ENCODE data around the gene INHBC.

INHBC gene

DNA sequence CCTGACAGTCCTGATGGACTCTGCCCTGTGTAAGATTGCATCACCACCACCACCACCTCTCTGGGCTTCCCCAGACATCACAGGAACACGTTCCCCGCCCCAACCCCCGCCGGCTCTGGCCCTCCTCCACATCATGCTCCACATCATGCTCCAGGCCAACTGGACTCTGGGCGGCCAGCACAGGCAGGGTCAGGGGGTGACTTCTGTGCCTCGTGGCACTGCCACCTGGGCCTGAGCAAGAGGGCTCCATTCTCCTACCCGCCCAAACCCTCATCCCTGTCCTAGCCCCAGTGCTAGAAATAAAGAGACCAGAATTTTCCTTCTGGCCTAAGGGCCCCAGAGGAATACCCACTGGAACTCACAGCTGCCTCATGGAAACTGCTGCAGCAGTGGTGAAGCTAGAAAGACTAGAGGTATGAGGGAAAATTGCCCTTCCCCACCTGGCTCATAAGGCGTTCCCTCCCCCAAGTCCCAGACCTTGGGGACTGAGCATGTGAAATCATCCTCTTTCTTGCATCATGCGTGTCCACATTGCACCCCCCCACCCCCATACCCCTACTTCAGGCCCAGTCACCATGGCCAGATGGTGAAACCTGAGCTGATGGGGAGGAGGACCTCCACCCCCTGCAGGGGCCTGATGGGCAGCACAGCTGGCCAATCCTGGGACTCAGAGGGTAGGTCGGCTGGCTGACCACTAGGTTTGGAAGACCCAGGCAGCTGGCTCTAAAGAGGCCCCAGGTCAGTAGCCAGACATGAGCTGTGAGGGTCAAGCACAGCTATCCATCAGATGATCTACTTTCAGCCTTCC lies 20.2 kb downstream of the INHBC start, which contains the start of gene INHBE:
INHBE (plus strand) TSS at position 742 of the 808 bp plus-strand sequence. CDS start 230 bp downstream, outside the sequence.
- no peak for DNase-seq

- DNase-seq = no peak
Observed at GRCh38 chr12:57455374-57456144, 21.0 kb downstream of the INHBC start.

DNA sequence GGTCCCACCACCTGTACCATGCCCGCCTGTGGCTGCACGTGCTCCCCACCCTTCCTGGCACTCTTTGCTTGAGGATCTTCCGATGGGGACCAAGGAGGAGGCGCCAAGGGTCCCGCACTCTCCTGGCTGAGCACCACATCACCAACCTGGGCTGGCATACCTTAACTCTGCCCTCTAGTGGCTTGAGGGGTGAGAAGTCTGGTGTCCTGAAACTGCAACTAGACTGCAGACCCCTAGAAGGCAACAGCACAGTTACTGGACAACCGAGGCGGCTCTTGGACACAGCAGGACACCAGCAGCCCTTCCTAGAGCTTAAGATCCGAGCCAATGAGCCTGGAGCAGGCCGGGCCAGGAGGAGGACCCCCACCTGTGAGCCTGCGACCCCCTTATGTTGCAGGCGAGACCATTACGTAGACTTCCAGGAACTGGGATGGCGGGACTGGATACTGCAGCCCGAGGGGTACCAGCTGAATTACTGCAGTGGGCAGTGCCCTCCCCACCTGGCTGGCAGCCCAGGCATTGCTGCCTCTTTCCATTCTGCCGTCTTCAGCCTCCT lies 21.6 kb downstream of the INHBC start:
- DNase-seq = no peak

GRCh38 chr12:57456737-57457490 lies 22.3 kb downstream of the INHBC start:
- DNase-seq = no peak

DNA sequence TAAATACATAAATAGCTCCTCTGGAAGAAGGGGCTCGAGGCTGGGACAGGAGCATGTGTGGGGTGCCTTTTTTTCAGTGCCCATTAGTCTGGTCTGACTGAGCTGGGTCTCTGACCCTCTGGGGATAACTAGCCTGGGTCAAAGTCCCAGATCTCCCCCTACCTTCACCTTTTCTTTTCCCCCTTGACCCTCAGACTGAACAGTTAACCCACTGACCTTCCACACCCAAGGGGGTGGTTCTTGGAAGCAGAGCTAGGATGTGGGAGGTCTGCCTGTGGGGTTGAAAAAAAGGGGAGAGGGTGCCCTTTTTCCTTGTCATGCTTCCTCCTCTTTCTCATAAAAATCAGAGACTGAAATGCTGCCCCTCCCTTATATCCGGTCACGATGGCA lies 24.1 kb downstream of the INHBC start:
- no peak for DNase-seq

DNA sequence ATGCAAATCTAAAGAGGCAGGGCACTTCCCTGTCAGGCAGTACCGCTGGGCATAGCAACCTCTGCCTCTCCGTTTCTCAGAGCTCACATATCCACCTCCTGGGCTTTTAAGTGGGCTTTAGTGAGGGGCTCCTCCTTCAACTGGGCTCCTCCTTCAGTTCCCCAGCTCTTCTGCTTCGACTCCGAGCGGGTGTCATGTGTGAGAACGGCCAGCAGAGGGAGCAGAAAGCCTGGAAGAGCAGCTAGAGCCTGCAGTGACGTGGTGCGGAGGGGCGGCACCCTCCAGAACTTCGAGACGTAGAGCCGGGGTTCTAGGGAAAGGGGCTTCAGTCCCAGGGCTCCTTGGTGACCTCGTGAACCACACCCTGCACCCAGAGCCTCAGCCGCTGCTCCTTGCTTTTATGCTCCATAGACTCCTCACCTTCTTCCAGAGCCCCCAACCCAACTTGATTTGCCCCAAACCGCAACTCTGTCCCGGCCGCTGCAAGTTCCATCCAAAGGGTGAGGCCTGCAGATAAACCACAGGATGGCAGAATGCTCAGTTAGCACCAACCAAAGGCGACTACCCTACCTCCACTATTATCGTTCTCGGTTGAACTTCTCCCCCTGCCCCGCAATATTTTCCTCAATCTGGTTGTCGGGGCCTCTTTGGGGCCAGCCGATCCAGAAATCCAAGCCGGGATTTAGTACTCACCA lies 24.6 kb downstream of the INHBC start:
- DNase-seq = peak; percentile 90

DNA sequence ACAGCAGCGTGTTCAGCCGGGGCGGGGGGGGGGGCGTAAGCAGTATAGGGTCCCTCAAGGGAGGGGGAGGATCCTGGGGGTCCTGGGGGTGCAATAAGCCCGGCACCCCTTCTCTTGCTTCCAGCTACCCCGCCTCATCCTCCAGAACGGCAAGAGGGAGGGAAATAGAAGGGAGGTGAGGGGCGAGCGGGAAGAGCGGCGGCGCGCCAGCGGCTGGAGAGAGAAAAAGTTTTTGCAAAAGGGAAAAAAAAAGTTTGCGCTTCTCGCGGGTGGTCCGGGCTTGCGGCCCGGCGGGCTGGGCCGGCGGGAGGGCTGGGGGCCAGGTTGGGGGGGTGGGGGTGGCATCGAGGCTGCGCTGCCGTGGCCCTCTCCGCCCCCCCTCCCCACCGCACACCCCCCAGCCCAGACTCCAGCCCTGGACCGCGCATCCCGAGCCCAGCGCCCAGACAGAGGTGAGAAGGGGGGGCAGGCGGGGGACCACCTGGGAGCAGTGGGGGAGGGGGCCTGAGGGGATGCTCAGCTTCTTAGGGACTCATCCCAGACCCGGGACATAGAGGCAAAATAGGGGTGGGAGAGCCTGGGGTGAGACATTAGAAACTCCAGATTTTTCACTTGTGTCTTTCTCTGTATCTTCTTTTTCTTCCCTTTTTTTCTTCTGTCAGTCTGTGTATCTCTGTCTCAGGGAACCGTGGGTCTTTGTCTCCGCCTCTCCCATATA lies 25.3 kb downstream of the INHBC start, which contains the start of gene GLI1:
GLI1 (plus strand) TSS at position 36 of the 718 bp plus-strand sequence. CDS start 3,907 bp downstream, outside the sequence.
- DNase-seq = no peak

- DNase-seq = no peak
Observed at GRCh38 chr12:57460468-57460784, 25.8 kb downstream of the INHBC start.

- no peak for DNase-seq
Observed at GRCh38 chr12:57460841-57461275, 26.3 kb downstream of the INHBC start.

- DNase-seq = no peak
Observed at GRCh38 chr12:57461276-57461916, 26.8 kb downstream of the INHBC start.

DNA sequence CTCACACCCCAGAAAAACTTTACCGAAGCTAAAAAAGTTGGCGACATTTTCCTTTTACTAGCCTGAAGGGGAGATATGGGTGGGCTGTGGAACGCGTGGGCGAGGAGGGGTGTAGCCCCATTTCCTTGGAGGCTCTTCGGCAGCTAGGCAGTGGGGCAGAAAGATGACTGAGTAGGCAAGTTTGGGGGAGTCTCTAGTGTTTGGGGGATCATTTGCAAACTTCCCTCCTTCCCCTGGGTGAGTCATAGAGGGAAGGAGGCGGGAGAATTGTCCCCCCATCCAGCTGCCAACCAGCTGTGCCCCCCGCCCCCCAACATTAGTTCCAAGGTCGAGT lies 27.3 kb downstream of the INHBC start:
- DNase-seq = no peak

GRCh38 chr12:57462251-57462911 lies 27.8 kb downstream of the INHBC start:
- DNase-seq = peak; percentile 74

DNA sequence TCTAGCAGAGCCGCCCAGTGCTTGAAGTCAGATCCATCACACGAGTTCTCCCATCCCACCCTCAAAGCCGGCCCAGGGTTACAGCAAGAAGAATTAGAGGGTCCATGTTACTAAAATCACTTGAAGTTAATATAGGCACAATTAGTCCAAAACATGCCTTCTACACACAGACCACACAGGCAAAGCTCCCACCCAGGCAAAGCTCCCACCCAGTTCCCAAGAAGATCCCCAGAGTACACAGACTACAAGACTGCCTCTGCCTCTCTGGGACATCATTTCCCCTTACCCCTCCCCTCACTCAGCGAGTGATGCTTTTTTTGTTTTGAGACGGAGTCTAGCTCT lies 28.3 kb downstream of the INHBC start:
- DNase-seq = no peak

- no peak for DNase-seq
Observed at GRCh38 chr12:57464569-57464968, 30.0 kb downstream of the INHBC start.

DNA sequence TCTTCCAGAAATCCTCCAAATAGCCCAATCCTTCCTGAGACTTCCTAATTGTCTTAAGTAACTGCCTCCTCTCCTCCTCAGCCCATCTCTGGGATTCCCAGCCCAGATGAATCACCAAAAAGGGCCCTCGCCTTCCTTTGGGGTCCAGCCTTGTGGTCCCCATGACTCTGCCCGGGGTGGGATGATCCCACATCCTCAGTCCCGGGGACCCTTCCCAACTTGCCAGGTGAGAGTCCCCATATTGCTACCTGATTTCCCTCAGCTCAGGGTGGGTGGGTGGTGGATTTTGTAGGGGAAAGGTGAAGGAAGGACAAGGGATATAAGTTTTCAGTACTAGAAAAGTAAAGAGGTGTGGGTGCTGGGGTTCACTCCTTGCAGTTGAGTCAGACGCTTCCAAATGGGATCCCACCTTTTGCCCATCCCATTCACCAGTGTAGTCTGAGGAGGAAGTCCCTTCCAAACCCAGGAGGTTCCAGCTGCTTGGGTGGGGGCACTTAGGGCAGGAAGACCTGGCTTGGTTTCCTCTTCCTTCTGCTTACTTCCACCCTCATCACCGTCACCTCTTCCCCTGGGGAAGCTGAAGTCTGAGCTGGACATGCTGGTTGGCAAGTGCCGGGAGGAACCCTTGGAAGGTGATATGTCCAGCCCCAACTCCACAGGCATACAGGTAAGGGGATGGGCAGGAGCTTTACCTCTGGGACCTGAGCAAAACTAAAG lies 30.6 kb downstream of the INHBC start:
- no peak for DNase-seq

GRCh38 chr12:57465747-57466505 lies 31.3 kb downstream of the INHBC start:
- no peak for DNase-seq

DNA sequence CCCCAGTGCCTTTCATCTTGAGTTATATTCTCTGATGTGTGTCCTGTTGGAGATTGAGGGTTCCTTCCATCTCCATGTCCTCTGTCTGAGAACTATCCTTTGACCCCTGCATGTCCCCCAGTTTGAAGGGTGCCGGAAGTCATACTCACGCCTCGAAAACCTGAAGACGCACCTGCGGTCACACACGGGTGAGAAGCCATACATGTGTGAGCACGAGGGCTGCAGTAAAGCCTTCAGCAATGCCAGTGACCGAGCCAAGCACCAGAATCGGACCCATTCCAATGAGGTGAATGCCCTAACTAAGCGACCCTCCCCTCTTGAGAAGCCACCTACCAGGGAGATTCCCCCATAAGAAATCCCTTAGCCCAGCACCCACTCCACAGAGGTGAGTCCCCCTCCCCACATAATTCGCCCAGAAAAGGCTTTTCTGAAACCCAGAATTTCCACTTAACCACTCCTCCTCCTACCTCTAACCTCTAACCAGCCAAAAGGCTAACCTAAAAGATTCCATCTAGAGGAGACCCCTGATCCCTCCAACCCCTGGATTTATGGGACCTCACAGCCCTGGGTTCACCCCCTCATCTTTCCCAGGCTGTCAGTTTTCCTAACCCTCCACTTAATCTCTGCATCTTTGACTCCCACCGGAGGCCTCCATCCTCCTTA lies 32.8 kb downstream of the INHBC start:
- no peak for DNase-seq

- no peak for DNase-seq
Observed at GRCh38 chr12:57467915-57468314, 33.3 kb downstream of the INHBC start.

All from NCI-H1694 (cell line).